ENCODE data around the gene DSCAM. TPM values are rescaled to one million over a fixed set of nuclear protein-coding genes. Genes with fewer than 3 reads are reported as not detected.

Gene DSCAM
- total RNA-seq, 1 donor from 2014 or later = 4.4 TPM

GRCh38 chr21:40200126-40200525 lies 646.8 kb downstream of the DSCAM start:
- TF ChIP-seq CTCF (IDR thresholded peaks at IDR 0.05; ENCODE audit: partially characterized antibody, unreplicated experiment) = no peak
- no peaks in the 10 kb centered on the region for H3K36me3 Mint-ChIP-seq (ENCODE audit: unreplicated experiment)
- H3K27me3 Mint-ChIP-seq (ENCODE audit: unreplicated experiment) = peaks cover 2% of the 10 kb centered on the region
- no peak overlapping the region for H3K27ac Mint-ChIP-seq (ENCODE audit: unreplicated experiment)
- peaks cover 6% of the 10 kb centered on the region for H3K9me3 Mint-ChIP-seq (ENCODE audit: unreplicated experiment)
- peaks cover 9% of the 10 kb centered on the region for H3K4me1 Mint-ChIP-seq (ENCODE audit: low read depth, unreplicated experiment)
- no peak overlapping the region for H3K4me3 Mint-ChIP-seq (ENCODE audit: unreplicated experiment)
- no peak for DNase-seq

DNA sequence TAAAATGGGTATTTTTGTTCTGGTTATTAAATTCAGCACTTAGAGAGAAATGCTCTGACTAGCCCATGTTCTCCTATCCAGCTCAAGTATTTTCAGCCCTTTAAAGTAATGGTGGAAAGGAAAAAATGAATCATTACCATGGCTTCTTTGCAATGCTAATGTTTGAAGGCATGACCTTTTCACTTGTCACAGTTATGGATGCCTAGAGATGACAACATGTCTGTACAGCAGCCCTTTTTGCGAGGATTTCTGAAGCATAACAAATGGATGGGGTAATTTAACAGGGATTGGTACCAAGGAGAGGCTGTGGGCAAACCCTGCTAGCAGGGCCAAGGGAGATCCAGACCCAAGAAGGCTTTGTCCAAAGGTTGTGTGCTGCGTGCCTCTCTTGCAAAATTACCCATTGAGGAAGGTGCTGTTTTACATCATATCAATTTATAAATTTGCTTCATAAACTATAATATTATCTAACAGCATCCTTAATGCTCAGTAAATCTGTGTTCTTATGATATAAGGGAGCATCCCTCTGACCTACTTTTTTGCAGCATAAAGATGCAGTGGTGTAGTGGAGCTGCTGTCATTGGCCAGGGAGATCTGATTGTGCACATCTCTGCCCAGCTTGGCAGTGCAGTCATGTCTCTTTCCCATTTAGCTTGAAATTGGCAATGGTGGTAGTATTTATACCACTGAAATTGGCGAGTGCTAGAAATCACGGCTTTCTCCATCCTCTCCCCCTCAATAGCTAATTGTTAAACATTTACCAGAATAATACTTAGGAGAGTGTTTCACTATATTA lies 652.6 kb downstream of the DSCAM start:
- H3K27ac Mint-ChIP-seq (ENCODE audit: unreplicated experiment) = no peak overlapping the region
- H3K36me3 Mint-ChIP-seq (ENCODE audit: unreplicated experiment) = peaks cover 13% of the 10 kb centered on the region
- DNase-seq = no peak
- no peak for TF ChIP-seq CTCF (IDR thresholded peaks at IDR 0.05; ENCODE audit: partially characterized antibody, unreplicated experiment)
- H3K27me3 Mint-ChIP-seq (ENCODE audit: unreplicated experiment) = no peaks in the 10 kb centered on the region
- no peaks in the 10 kb centered on the region for H3K4me1 Mint-ChIP-seq (ENCODE audit: low read depth, unreplicated experiment)
- H3K4me3 Mint-ChIP-seq (ENCODE audit: unreplicated experiment) = no peak overlapping the region
- no peaks in the 10 kb centered on the region for H3K9me3 Mint-ChIP-seq (ENCODE audit: unreplicated experiment)

GRCh38 chr21:40191616-40192015 lies 655.3 kb downstream of the DSCAM start:
- Mint-ChIP-seq H3K9me3 (ENCODE audit: unreplicated experiment) (no peaks in the 10 kb centered on the region), H3K27me3 (ENCODE audit: unreplicated experiment) (peaks cover 2% of the 10 kb centered on the region), H3K4me1 (ENCODE audit: low read depth, unreplicated experiment) (no peaks in the 10 kb centered on the region), H3K36me3 (ENCODE audit: unreplicated experiment) (peaks cover 13% of the 10 kb centered on the region), H3K4me3 (ENCODE audit: unreplicated experiment) (no peak overlapping the region), H3K27ac (ENCODE audit: unreplicated experiment) (no peak overlapping the region)
- no peak for TF ChIP-seq CTCF (IDR thresholded peaks at IDR 0.05; ENCODE audit: partially characterized antibody, unreplicated experiment)
- DNase-seq = no peak

DNA sequence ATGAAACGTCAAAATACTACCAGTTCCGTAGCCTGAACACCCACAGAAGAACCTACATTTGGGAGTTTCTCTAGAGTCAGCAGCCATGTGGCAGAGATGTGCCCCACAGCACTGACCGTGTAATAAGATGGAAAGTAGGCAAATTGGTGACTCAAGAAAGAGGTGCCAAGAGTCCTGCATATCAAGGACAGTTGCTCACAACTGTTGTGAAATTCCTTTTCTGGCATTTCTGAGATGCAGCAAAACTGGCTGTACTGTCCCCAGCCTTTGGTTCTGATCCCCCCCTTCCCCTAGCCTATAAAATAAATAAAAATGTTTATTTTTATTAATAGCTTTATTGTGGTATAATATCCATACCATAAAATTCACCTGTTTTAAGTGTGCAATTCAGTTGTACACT lies 655.8 kb downstream of the DSCAM start:
- H3K4me1 Mint-ChIP-seq (ENCODE audit: low read depth, unreplicated experiment) = no peaks in the 10 kb centered on the region
- H3K9me3 Mint-ChIP-seq (ENCODE audit: unreplicated experiment) = no peaks in the 10 kb centered on the region
- H3K27ac Mint-ChIP-seq (ENCODE audit: unreplicated experiment) = no peak overlapping the region
- peaks cover 13% of the 10 kb centered on the region for H3K36me3 Mint-ChIP-seq (ENCODE audit: unreplicated experiment)
- H3K27me3 Mint-ChIP-seq (ENCODE audit: unreplicated experiment) = peaks cover 2% of the 10 kb centered on the region
- H3K4me3 Mint-ChIP-seq (ENCODE audit: unreplicated experiment) = no peak overlapping the region
- DNase-seq = no peak
- no peak for TF ChIP-seq CTCF (IDR thresholded peaks at IDR 0.05; ENCODE audit: partially characterized antibody, unreplicated experiment)

DNA sequence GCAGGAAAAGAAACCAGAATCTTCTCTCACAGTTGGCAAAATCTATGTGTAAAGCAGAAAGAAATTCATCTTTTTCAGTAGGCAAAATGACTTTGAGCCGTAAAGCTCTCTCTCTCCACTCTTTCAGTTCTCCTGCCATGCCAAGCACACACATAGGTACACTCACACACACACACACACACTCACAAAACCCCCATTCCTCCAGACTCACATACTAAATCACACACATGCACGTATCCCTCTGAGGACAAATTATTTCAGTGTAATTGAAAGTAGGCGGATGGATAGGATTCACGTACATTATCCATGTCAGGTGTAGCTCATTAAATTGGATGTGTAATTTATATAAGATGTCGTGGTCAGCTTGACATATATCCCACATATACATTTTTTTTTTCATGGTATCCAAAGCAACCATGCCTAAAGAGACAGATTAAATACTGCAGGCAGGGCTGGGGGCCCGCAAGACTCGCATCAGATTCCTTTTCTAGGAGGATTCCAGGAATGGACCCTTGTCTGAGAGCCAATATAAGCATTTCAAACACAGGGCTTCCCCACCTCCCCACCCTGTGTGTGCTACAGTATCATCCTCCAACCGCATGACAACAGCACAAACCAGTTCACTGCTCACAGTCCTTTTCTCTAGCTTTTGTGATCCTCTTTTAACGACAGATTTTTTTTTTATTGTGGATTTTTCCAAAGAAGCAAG lies 658.9 kb downstream of the DSCAM start:
- Mint-ChIP-seq H3K27me3 (ENCODE audit: unreplicated experiment) (peaks cover 2% of the 10 kb centered on the region), H3K4me3 (ENCODE audit: unreplicated experiment) (no peak overlapping the region), H3K27ac (ENCODE audit: unreplicated experiment) (no peak overlapping the region), H3K9me3 (ENCODE audit: unreplicated experiment) (no peaks in the 10 kb centered on the region), H3K4me1 (ENCODE audit: low read depth, unreplicated experiment) (no peaks in the 10 kb centered on the region), H3K36me3 (ENCODE audit: unreplicated experiment) (peaks cover 13% of the 10 kb centered on the region)
- DNase-seq = no peak
- TF ChIP-seq CTCF (IDR thresholded peaks at IDR 0.05; ENCODE audit: partially characterized antibody, unreplicated experiment) = no peak
